ENCODE measurements around the gene TAF15.

The TAF15 gene

GRCh38 chr17:35786941-35787432 is 22.3 kb upstream of the TAF15 start:
- no peak for DNase-seq (ENCODE audit: low read depth in 2 of 2, low spot score in 1 of 2)

- no peak for DNase-seq (ENCODE audit: low read depth in 2 of 2, low spot score in 1 of 2)
These were observed 20.6 kb upstream of the TAF15 start for GRCh38 chr17:35788477-35789368.

- DNase-seq (ENCODE audit: low read depth in 2 of 2, low spot score in 1 of 2): no peak
These were observed 18.4 kb upstream of the TAF15 start for GRCh38 chr17:35790841-35791240.

- DNase-seq (ENCODE audit: low read depth in 2 of 2, low spot score in 1 of 2): no peak
These were observed 17.5 kb upstream of the TAF15 start for GRCh38 chr17:35791681-35792350.

- DNase-seq (ENCODE audit: low read depth in 2 of 2, low spot score in 1 of 2): no peak
These were observed 16.0 kb upstream of the TAF15 start for GRCh38 chr17:35793257-35793656.

- no peak for DNase-seq (ENCODE audit: low read depth in 2 of 2, low spot score in 1 of 2)
These were observed 14.0 kb upstream of the TAF15 start, which contains the start of gene MMP28 for GRCh38 chr17:35795007-35795870. Gene MMP28, minus strand, starts transcription at chr17:35795641. Its CDS starts 264 bp downstream, at chr17:35795377.

GRCh38 chr17:35795871-35796265 is 13.4 kb upstream of the TAF15 start:
- DNase-seq (ENCODE audit: low read depth in 2 of 2, low spot score in 1 of 2): no peak

DNA sequence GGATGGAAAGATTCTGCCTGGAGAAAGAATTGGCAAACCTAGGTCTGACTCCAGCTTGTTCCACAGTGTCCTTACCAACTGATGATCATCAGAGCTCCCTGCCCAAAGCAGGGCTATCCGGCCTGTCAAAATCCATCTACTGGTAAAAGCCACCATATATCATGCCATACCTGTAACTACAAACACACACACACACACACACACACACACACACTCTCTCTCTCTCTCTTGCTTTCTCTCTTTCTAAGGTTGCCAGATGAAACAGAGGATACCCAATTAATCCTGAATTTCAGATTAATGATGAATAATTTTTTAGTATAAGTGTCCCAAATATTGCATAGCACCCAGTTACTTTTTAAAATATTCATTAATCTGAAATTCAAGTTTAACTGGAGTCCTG is 12.3 kb upstream of the TAF15 start:
- no peak for DNase-seq (ENCODE audit: low read depth in 2 of 2, low spot score in 1 of 2)

DNA sequence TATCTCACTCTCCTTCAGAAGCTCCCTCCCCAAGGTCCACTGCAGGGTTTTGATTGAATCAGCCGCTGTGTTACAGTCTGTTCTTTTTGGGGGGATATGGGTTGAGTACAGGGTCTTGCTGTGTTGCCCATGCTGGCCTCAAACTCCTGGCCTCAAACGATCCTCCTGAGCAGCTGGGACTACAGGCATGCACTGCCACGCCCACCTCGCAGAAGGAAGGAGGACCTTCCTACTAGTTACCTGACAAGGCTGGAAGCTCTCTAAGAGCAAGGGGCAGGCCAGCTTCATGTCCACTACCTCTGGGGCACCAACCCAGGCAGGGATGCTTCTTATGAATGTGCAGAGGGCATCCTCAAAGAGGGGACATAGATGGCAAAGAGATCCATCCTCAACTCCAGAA is 11.9 kb upstream of the TAF15 start:
- DNase-seq (ENCODE audit: low read depth in 2 of 2, low spot score in 1 of 2): no peak

GRCh38 chr17:35797918-35798317 is 11.4 kb upstream of the TAF15 start:
- DNase-seq (ENCODE audit: low read depth in 2 of 2, low spot score in 1 of 2): no peak

DNA sequence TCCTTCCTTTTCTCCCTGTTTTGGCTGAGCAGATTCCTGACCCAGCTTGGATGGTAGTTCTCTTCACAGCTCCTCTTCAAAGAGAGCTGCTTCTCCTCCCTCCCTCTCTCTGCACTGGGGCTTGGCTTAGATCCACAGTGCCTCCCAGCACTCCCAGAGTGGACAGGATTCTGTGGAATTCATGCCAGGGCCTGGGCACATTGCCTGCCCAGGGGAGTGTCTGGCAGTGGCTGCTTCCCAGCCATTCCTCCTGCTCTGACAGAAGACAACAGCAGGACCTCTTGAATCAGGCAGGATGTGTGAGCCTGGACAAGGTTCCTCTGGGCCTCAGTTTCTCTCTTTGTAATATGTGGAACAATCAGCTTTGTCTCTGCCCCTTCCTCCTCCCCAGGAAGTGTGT is 9.3 kb upstream of the TAF15 start:
- no peak for DNase-seq (ENCODE audit: low read depth in 2 of 2, low spot score in 1 of 2)

GRCh38 chr17:35801583-35802224 is 7.6 kb upstream of the TAF15 start:
- no peak for DNase-seq (ENCODE audit: low read depth in 2 of 2, low spot score in 1 of 2)

DNA sequence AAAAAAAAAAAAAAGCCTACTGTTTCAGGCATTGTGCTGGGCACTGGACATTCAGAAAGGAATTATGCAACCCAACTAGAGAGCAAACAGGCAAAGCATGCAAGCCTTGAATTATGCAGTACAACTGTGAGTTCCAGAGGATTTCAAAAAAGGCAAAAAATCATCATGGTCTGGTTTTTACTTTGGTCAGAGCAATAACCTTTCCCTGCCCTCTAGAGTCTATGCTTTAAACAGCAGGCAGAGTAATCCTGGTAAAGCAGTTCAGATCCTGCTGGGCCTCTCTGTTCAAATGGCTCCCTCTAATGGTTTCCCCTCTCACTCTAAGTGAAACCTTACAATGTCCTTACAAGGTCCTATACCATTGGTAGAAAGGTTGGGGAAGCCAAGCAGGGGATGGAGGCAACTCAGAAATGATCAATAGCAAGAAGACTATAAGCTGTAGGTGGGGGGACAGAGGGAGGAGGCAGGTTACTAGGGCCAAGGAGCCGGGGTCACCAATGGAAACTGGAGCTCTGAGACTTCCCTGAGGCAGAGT is 4.6 kb upstream of the TAF15 start:
- no peak for DNase-seq (ENCODE audit: low read depth in 2 of 2, low spot score in 1 of 2)

DNA sequence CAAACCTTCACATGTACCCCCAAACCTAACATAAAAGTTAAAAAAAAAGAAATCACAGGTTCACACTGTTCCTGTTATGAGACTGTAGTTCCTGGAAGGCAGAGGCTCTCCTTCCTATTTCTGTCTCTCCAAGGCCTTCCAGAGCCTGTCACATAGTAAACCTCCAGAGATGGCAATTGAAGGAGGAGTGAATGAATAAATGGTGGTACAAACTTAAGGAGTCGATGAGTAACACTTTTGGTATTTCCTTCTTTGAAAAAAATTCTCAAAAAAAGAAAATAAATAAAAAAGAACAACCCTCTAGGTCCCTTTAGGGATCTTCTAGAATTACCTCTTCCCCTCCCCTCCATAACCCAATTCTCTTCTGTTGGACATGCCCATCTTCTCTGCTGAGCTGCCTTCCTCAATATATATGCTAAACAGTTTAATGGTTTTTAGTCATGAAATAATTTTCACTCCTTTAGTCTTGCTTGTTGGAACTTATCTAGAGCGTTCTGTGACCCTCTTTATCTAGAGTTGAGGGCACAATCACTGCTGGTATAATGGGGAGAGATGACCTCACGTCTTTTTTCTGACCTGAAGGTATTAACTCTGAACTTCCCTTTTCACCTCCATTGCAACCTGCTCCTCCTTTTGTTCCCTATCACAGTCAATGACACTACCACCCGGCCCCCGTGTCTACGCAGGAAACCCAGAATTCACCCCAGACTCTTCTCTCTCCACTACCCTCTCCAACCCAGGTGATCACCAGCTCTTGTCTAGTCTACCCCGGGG is 1.7 kb upstream of the TAF15 start:
- no peak for DNase-seq (ENCODE audit: low read depth in 2 of 2, low spot score in 1 of 2)

GRCh38 chr17:35808240-35808961 is 883 bp upstream of the TAF15 start:
- no peak for DNase-seq (ENCODE audit: low read depth in 2 of 2, low spot score in 1 of 2)

GRCh38 chr17:35809855-35810461 is 674 bp downstream of the TAF15 start:
- DNase-seq (ENCODE audit: low read depth in 2 of 2, low spot score in 1 of 2): no peak

DNA sequence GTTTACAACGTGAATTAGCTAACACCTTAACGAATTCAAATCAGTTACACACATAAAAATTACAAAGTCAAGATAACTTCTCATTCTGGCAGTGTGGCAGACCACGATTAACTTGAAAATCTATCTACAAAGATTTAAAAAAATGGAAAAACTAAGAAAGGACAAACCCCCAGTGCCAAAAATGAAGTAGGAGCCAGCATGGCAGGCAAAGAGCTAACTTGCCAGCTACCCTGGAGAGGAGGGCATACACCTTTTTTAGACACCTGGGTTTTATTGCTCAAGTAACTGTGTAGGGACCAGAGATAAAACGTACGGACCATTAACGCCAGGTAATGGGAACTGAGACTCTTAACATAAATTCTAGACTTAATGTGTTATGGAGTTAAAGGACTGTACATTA is 2.5 kb downstream of the TAF15 start:
- no peak for DNase-seq (ENCODE audit: low read depth in 2 of 2, low spot score in 1 of 2)

DNA sequence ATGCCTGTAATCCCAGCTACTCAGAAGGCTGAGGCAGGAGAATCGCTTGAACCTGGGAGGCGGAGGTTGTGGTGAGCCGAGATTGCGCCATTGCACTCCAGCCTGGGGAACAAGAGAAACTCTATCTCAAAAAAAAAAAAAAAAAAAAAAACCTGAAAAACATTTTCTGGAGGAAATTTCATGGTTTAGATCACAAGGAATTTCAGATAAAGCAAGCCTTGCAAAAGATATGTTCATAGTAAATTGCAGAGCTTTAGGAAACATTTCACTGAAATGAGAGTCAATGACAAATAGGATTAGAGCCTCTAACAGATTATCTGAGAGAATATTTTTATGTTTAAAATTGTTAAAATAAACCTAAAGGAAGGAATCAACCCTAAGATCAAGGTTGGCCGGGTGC is 3.2 kb downstream of the TAF15 start:
- DNase-seq (ENCODE audit: low read depth in 2 of 2, low spot score in 1 of 2): no peak

DNA sequence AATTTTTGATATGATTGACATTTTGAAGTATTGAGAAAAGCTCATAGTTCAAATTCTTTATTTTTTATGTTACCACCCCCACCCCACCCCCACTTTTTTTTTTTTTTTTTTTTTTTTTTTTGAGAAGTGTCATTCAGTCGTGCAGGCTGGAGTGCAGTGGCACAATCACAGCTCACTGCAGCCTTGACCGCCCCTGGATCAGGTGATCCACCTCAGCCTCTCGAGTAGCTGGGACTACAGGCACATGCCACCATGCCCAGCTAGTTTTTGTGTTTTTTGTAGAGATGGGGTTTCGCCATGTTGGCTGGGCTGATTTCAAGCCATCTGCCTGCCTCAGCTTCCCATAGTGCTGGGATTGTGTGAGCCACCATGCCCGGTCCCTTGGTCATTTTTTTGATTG is 7.4 kb downstream of the TAF15 start:
- DNase-seq (ENCODE audit: low read depth in 2 of 2, low spot score in 1 of 2): no peak

Data from stimulated activated CD8-positive, alpha-beta memory T cell treated with anti-CD3 and anti-CD28 coated beads, Interleukin-4, amount 100 ng/mL, for 1 hour (primary cell).